ENCODE measurements around the gene BLOC1S1.

Gene BLOC1S1

GRCh38 chr12:55713721-55714120, 2.1 kb upstream of the BLOC1S1 start:
- no peak for TF ChIP-seq EP300 (IDR thresholded peaks at IDR 0.05; ENCODE audit: borderline replicate concordance)

- no peak for TF ChIP-seq CREB1 (IDR thresholded peaks at IDR 0.05; ENCODE audit: low read depth)
- TF ChIP-seq FOXM1 (IDR thresholded peaks at IDR 0.05; ENCODE audit: borderline replicate concordance, low read depth) = no peak
- no peak for TF ChIP-seq EP300 (IDR thresholded peaks at IDR 0.05; ENCODE audit: borderline replicate concordance)
- TF ChIP-seq RAD21 (IDR thresholded peaks at IDR 0.05; ENCODE audit: low read depth) = no peak
- TF ChIP-seq MAX (IDR thresholded peaks at IDR 0.05) = no peak
- no peak for TF ChIP-seq TCF12 (IDR thresholded peaks at IDR 0.05; ENCODE audit: low read depth)
- no peak for TF ChIP-seq TAF1 (IDR thresholded peaks at IDR 0.05; ENCODE audit: low read depth)
- TF ChIP-seq NFIC (IDR thresholded peaks at IDR 0.05) = no peak
- no peak for TF ChIP-seq REST (IDR thresholded peaks at IDR 0.05; ENCODE audit: low read depth)
- no peak for TF ChIP-seq ZBTB7A (IDR thresholded peaks at IDR 0.05; ENCODE audit: low read depth)
- TF ChIP-seq EGR1 (IDR thresholded peaks at IDR 0.05) = no peak
- TF ChIP-seq YY1 (IDR thresholded peaks at IDR 0.05; ENCODE audit: low read depth) = no peak
- no peak for TF ChIP-seq USF1 (IDR thresholded peaks at IDR 0.05)
- no peak for TF ChIP-seq TEAD4 (IDR thresholded peaks at IDR 0.05)
- TF ChIP-seq CEBPB (IDR thresholded peaks at IDR 0.05) = no peak
Observed at GRCh38 chr12:55715169-55715764, 579 bp upstream of the BLOC1S1 start.

- no peak for TF ChIP-seq YY1 (IDR thresholded peaks at IDR 0.05; ENCODE audit: low read depth)
- no peak for TF ChIP-seq EP300 (IDR thresholded peaks at IDR 0.05; ENCODE audit: borderline replicate concordance)
- no peak for TF ChIP-seq TEAD4 (IDR thresholded peaks at IDR 0.05)
- no peak for TF ChIP-seq REST (IDR thresholded peaks at IDR 0.05; ENCODE audit: low read depth)
- TF ChIP-seq MAX (IDR thresholded peaks at IDR 0.05) = no peak
- no peak for TF ChIP-seq EGR1 (IDR thresholded peaks at IDR 0.05)
- TF ChIP-seq TAF1 (IDR thresholded peaks at IDR 0.05; ENCODE audit: low read depth) = no peak; the same call in 1 of the 2 replicates
- no peak for TF ChIP-seq USF1 (IDR thresholded peaks at IDR 0.05)
- no peak for TF ChIP-seq FOXM1 (IDR thresholded peaks at IDR 0.05; ENCODE audit: borderline replicate concordance, low read depth)
- no peak; the same call in 1 of the 2 replicates for TF ChIP-seq ZBTB7A (IDR thresholded peaks at IDR 0.05; ENCODE audit: low read depth)
- TF ChIP-seq TCF12 (IDR thresholded peaks at IDR 0.05; ENCODE audit: low read depth) = no peak
Observed at GRCh38 chr12:55716582-55716957, 724 bp downstream of the BLOC1S1 start.

GRCh38 chr12:55717011-55718007, 1.5 kb downstream of the BLOC1S1 start:
- TF ChIP-seq CREB1 (IDR thresholded peaks at IDR 0.05; ENCODE audit: low read depth) (no peak), TAF1 (IDR thresholded peaks at IDR 0.05; ENCODE audit: low read depth) (no peak), ZBTB7A (IDR thresholded peaks at IDR 0.05; ENCODE audit: low read depth) (no peak), YY1 (IDR thresholded peaks at IDR 0.05; ENCODE audit: low read depth) (no peak), USF1 (IDR thresholded peaks at IDR 0.05) (no peak), NFIC (IDR thresholded peaks at IDR 0.05) (no peak), EGR1 (IDR thresholded peaks at IDR 0.05) (no peak), EP300 (IDR thresholded peaks at IDR 0.05; ENCODE audit: borderline replicate concordance) (no peak), REST (IDR thresholded peaks at IDR 0.05; ENCODE audit: low read depth) (no peak), RAD21 (IDR thresholded peaks at IDR 0.05; ENCODE audit: low read depth) (no peak), MAX (IDR thresholded peaks at IDR 0.05) (no peak), TEAD4 (IDR thresholded peaks at IDR 0.05) (no peak), CEBPB (IDR thresholded peaks at IDR 0.05) (no peak), TCF12 (IDR thresholded peaks at IDR 0.05; ENCODE audit: low read depth) (no peak), FOXM1 (IDR thresholded peaks at IDR 0.05; ENCODE audit: borderline replicate concordance, low read depth) (no peak)

Measured in Ishikawa (cell line).